Kasumi-1 (cell line): Measurements from ENCODE around the gene CCDC77.

Source experiments
- DNase-seq, 2 experiments: peaks; one replicate each; lab custom pipeline; 2025; lab: John Stamatoyannopoulos, UW

CCDC77 gene

DNA sequence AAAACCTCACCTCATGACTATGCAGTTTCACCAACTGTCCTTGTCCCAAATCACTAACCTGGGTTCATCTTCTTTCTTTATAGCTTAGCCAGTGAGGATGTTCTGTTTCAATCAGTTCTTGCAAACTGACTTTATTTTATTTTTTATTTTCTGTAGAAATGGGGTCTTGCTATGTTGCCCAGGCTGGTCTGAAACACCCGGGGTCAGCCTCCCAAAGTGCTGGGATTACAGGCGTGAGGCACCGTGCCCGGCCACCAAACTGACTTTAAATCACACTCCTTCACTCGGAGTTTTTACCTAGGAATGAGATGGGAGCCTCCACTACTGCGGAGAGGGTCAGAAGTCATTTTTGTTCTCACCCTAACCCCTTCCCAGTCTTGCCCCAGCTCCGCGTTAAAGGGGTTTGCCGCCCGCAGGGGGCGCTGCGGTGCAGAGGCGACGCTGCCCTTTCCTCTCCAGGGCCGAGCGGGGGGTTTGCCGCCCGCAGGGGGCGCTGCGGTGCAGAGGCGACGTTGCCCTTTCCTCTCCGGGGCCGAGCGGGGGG, 51.3 kb downstream of the CCDC77 start:
- DNase-seq: no peak

DNA sequence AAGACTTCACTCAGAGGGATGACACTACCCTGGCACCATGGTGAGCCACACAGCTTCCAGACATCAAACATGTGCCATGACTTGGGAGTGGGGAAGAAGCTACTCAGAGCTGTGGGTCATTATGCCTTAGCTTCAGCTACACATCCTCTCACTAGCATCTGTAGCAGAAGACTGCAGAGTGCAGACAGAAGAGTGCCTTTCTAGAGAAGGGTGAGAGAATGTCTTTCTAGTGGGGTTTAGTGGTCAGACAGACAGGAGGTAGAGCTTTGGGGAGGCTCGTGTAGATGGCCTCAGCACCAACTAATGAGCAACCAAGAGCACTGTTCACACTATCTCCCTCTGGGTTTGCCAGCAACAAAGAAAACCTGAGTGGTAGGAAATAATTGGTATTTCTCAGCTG, 53.4 kb downstream of the CCDC77 start:
- DNase-seq: no peak

DNA sequence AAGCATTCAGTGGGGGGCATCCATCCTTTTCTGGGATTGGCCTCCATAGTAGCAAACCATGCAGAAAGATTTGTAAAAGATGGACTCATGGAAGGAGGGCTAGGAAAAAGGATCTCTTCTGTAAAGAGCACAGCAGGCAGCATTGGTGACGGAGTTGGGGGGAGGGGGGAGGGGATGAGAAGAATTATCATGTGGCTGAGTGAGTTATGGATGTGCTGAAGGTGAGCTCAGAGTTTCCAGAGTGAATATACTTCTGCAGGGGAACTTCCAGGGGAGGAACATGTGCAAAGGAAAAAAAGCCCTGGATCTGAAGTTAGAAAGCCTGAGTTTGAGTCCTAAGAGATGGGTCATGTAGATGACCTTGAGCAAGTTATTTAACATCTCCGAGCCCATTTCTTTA, 54.4 kb downstream of the CCDC77 start:
- no peak for DNase-seq

DNA sequence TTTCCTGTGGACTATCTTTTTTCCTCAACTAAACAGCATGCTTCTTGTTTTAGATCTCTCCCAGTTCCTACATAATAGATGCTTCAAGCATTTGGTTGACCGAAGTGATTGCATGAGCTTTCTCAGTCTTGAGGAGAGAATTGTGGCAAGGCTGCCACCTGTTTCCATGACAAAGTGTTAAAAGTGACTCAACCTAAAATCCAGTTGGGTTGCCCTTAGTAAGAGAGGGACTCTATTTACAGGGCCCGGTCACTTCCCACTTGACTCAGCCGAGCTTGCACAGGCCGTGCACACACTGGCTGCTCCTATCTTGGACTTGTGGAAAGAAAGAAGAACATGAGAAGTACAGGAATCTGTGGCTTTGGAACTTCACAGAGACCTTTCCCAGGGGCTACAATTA, 56.2 kb downstream of the CCDC77 start:
- no peak for DNase-seq

DNA sequence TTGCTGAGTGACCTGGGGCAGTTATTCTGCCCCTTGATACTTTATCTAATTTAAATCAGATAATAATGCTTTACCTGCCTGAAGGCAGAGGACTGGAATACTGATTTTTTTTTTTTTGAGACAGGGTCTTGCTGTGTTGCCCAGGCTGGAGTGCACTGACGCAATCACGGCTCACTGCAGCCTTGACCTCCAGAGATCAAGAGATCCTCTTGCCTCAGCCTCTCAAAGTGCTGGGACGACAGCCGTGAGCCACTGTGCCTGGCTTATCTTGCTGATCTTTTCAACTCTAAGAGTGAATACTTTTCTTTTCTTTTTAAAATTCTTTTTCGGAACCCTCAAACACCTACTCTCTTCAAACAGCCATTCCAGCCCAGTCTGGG, 57.6 kb downstream of the CCDC77 start:
- no peak for DNase-seq

DNA sequence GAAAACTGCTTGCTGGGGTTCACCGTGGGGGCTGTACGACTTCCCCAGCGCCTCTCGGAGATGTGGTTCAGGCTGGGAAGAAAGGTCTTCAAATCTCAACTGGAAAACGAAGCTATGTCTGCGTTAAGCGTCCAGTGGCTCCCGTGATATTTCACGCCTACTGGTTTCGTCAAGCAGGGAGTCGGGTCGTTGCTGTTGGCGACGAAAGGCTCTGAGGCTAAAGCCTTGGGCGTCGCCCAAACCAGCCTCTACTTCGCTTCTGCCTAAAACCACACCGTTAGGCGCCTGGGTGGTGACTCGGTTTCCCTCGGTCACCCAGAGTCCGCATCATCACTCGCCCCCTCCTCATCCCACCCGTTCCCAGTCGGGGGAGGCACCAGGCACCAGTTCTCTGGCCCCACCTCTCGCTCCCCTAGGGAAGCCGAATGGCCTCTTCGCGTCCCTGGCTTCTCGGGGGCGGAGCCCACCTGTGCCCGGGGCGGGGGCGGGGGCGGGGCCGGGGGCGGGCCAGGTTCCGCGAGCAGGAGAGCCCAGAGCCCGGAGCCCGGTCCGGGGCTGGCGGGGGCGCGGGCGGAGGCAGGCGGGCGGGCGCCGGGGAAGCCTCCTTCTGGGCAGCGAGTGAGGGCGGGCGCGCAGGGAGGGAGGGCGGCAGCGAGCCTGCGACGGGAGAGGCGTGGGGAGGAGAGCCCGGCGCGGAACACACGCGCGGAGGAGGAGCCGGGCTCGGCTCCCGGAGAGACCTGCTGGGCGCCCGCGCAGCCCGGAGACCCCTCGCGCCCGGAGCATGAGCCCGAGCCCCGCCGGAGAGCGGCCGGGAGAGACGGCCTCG, 58.2 kb downstream of the CCDC77 start, which contains the start of gene B4GALNT3:
B4GALNT3 (plus strand) TSS at position 510 of the 829 bp plus-strand sequence. CDS start 438 bp downstream, outside the sequence.
- DNase-seq: no peak

DNA sequence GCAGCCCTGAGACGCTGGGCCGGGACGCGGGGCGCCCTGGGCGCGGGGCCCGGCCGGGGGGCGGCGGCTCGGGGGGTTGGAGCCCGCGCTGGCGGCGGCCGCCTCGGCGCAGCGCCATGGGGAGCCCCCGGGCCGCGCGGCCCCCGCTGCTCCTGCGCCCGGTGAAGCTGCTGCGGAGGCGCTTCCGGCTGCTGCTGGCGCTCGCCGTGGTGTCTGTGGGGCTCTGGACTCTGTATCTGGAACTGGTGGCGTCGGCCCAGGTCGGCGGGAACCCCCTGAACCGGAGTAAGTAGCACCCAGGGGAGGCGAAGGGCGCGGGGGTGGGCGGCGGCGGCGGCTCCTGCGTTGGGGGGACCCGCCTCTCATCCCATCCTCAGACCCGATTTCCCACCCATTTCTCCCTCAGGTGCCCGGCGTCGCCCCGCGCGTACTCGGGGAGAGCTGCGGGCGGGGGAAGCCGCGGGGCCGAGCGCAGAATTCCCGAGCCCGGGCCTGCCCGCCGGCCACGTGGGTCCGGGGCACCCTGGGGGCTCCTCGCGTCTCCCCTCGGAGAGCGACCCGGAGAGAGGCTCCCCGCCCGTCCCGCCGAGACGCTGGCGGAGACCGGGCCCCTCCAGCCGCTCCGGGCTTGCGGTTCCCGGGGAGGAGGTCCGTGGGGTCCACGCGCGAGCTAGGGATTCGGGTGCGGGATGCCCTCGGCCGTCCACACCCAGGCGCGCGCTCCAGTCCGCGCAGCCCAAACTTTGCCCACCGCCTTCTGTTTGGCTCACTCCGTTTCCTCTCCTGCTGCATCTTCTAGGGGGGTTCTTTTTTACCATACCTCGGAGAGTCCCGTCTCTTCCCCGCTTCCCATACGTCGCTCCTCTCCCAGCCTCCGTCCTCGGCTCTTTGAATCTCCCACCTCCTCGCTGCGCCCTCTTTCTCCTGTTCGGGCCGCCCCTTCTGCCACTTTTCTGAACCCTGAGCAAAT, 59.1 kb downstream of the CCDC77 start:
- no peak for DNase-seq

DNA sequence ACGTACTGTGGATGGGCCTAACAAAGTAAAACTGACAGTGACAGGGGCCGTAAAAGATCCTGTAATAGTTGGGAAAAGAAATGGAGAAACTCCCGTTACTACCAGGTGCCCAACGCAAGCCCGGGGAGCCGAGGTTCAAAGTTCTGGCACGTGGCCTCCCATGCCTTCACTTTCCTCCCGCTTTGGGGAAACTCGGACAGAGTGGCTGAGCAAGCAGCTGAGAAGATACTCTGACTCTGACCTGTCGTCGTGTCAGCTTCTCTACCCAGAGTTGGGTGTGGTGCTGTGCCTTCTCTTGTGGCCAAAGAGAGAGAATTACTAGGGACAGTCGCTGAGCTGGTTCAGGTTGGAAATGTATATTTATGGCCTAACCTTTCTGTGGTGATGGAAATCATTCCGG, 60.0 kb downstream of the CCDC77 start:
- DNase-seq: no peak

DNA sequence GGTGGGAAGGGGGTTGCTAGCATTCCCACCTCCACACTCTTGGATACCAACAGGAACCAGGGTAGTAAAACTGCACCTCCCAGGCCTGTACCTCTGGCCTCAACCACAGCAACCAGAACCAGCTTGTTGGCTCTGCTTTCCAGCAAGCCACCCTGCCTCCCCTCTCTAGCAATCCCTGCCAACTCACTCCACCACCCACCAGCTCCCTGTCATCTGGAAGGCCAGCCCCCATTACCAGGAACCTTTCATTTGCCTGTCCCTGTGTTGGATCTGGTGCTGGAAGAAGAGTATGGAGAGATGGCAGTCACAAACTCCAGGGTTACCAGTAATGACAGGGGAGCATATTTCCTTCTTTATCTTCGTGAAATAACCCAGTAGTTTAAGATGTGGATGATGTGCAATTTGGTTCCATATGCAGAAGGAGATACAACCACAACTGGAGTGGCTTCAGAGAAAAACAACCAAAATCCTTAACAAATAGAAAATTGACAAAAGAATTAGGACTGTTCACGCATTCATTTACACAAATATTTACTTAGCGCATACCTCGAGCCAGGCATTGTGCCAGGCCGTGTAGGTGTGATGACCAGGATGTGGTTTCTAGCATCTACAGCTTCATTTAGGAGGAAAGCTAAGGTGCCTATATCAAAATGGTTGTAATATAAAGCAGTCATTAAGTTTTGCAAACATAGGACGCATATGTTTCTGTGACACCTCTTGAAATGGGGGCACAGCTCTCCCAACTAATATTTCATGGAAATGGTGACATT, 61.7 kb downstream of the CCDC77 start:
- no peak for DNase-seq

DNA sequence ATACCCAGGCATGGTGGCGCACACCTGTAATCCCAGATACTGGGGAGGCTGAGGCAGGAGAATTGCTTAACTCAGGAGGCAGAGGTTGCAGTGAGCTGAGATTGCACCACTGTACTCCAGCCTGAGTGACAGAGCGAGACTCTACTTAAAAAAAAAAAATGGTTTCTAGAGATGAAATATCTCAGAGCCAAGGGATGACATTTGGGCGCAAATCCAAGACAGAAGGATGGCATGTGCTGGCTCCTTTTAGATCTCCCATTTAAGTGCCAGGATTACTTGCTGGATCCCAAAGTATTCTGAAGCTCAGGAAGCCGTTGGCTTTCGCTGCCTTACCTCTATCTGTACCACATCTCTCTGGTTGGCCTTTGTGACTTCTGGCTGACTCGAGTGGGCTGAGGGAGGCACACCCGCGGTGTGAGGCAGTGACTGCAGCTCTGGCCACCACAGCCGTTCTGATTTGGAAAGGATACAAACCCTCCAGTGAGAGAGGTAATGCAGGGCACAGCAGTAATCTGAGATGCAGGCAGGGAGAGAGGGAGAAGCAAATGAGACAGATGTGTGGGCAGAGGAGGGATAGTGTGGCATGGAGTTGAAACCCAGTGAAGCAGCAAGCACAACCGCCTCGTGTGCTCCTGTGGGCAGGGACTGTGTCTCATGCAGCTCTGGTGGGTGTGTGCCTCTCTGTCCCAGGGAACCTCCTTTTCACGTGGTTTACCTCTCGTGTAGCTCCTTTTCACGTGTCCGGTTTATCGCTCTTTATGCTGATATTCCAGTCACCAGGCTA, 63.2 kb downstream of the CCDC77 start:
- DNase-seq: no peak

DNA sequence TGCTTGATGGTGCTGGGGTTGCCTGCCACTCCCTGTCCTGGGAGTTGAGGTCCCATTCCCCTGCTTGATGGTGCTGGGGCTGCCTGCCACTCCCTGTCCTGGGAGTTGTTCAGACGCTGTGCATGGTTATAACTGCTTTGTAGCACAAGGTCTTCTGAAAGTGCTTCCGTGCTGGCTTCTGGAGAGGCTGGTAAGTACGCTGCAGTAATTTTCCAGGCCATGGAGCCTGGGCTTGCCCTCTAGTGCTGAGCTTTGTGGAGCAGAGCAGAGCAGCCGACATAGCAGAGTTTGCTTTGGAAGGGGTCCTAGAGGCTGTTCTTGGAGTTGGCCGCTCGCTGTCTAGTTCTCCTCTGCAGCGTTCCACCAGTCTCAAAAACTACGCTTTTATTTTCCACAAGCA, 64.6 kb downstream of the CCDC77 start:
- DNase-seq: no peak

DNA sequence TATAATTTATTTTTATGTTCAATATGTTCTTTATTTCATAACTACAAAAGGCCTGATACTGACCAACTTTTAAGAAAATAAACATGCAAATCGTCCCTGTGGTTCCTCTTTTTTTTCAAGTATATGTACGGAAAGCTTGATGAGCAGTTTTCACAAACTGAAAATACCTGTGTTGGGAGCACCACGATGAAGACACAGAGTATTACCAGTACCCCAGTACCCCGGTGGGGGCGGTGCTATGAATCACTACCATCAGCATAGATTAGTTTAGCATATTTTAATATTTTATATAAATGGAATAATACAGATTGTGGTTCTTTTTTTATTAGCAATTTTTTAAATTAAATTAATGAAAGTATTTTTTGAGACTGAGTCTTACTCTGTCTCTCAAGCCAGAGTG, 65.3 kb downstream of the CCDC77 start:
- no peak for DNase-seq

DNA sequence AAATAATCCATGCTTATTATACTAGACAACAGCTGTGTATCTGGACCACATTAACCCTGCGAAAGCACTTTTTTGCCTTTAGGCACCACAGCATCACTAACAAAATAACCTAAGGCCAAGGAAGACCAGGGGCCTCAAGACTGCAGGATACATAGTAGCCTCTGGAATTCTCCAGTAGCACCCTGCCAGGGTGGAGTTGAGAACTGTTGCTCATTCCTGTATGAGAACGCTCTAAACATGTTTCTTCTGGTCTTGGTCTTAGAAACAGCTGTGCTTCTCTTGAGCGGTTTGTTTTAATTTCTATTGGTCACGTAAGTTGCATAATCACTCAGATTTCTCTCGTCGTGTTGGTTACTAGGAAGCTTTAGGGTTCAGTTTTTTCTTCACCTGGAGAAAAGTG, 66.1 kb downstream of the CCDC77 start:
- DNase-seq: no peak

DNA sequence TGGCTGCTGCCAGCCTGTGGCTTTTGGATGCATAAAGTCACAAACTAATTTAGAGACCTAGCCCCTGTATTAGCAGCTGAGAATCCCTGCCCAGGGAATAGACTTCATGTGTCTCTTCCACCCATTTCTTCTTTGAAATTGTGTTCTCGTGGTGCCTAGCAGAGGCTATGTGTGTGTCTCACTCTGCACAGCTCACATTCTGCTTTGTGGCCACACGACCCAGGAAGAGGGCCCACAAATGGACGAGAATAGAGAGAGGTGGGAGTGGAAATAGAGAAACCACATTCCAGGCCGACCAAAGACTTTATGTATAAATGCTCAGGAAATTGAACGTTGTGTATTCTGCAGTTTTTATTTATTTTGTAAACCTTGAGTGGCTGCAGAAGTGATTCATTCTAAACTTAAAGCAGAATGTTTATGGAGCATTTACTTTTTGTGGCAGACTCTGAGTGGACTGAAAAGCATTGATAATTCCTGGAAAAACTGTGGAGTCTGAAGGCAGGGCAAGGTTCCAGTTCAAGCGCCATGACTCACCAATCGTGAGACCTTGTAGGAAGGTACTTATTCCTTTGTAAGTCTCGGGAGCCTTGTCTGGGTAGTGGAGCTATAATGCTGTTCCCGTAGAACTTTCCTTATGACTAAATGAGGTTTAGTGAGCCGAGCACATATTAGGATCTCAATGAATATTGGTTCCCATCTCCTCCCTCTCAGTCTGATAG, 67.4 kb downstream of the CCDC77 start:
- no peak for DNase-seq

DNA sequence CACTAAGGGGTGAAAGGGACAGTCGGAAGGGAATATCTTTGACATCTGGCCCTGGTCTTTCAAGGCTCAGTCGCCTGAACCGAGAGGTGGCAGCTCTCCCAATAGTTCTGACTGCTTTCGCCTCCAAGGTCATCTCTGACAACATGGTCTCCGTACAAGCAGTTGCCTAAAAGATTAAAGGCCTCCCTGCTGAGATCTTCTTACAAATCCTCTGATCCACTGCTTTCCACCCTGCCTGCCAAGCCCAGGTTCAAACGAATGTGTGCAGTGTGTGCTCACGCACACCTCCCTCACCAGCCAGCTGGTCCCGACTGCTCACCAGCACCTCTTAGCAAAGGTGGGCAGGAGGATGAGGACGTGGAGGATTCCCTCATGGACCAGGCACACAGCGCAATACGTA, 68.7 kb downstream of the CCDC77 start:
- no peak for DNase-seq

DNA sequence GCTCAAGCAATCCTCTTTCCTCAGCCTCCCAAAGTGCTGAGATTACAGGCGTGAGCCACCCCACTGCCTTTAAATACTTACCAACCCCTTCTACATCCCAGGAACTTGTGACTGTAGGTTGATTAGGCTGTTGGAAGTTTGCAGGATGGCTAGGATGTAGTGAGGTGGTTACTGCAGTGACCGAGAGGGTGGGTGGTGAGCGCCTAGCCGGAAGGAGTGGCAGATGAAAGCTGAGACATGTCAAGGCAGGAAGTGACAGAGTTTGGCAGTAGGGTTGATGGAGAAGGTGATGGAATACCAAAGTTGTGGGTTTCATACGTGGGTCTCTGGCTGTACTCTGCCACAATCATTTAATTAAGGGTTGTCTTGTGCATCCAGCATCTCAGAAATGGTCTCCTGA, 71.8 kb downstream of the CCDC77 start:
- DNase-seq: no peak

DNA sequence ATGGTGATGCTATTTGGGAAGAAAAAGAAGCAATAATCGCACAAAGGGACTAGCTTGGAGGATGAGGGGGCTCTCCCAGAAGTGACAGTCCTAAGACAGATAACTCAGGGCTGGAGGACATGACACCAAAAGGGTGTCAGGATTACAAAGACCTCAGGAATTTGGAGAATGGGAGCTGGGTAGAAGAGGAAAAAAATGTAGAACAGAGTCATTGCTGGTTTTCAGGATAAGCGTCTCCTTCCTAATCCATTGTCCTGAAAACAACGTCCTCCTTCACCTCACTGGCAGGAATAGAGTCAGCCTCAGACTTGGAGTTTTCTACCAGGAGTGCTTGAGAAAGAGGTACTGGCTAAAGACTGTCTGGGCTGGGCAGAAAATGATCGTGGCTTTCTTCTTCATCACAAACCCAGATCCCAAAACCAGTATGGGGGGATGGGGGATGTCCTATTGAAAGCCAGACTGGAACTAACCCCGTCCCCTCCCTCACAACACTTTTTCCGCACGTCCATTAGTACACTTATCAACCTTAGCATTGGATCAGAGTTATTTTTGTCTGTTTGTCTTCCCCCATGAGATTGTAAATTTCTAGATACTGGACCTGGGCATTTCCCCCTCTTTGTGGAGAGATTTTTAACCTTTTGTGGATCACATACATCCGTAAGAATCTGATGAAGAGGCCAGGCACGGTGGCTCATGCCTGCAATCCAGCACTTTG, 72.6 kb downstream of the CCDC77 start:
- no peak for DNase-seq

DNA sequence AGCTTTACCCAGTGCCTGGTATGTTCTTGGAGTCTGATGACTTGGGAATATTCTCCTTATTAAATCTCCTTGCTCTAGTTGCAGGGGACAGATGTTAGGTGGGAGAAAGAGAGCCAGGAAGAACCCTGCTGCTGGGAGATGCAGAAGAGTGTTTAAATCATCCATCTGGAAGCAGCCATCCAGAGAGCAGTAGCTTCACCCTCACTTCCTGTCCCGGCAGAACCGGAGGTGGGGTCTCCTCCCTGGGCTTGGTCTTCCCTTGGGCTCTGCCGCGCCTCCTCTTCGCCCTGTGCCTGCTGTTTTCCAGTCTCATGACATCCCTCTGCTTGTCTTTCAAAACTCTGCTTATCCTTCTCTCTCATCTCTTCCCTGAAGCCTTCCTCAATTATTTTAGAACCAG, 73.8 kb downstream of the CCDC77 start:
- DNase-seq: no peak

DNA sequence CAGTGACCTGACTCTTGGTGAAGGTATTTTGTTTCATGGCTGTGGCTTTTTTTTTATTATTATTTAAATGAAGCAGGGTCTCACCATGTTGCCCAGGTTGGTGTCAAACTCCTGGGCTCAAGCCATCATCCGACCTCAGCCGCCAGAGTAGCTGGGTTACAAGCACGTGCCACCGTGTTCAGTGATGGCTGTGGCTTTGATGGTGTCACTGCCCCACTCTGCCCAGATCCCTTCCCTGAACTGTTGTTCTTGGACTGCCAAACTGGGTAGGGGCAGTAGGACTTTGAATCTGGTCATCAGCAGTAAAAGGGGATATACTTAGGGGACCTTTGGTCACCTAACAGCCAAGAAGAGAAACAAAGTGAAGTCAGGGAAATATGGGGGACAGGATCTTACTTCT, 77.7 kb downstream of the CCDC77 start:
- no peak for DNase-seq
